ENCODE results near the gene USHBP1.

Gene USHBP1

DNA sequence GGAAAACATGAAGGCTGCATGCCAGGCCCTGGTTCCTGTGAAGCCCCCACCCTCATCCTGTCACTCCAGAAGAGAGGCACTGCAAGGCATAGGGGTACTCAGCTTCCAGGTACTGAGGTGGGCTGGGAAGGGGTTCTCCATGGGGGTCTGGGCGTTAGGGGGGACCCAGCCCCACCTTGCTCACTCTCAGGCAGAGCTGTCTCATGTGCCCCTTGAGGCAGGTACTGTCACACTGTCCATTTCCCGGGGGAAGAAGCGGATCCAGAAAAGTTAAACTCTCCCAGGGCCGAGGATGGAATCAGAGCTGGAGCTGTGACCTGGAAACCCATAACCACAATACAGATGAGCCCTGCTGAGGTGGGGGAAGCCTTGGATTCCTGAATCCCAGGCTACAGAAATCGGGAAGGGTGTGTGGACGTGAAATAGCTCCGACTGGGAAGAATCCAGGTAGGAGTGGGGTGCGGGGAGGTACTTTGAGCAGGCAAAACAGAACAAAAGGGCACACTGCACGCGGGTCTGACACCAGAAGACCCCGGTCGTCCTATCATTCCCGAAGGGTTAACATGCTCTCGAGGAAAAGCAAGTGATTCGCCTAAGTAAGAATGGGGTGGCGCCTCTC, 49.9 kb downstream of the USHBP1 start:
- DNase-seq (ENCODE audit: low read depth in 2 of 3, low spot score in 2 of 3) = no peak

DNA sequence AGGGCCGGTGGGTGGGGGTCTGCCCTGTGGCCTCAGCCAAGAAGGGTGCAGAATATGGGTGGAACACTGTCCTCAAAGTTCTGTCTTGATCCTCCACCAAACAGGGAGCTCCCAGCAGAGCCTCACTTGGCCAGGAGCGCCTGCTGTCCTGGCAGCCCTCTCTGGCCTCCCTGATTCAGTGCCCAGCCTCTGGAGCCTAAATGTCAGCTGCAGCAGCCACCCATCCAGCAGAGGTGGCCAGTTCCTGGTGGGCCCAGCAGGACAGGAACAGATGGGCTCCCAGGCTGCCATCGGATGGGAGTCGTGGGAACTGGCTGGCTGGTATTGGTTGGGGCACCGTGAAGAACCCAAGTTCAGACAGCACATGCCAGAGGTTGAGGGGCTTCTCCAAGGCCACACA, 51.2 kb downstream of the USHBP1 start:
- DNase-seq (ENCODE audit: low read depth in 2 of 3, low spot score in 2 of 3) = no peak

DNA sequence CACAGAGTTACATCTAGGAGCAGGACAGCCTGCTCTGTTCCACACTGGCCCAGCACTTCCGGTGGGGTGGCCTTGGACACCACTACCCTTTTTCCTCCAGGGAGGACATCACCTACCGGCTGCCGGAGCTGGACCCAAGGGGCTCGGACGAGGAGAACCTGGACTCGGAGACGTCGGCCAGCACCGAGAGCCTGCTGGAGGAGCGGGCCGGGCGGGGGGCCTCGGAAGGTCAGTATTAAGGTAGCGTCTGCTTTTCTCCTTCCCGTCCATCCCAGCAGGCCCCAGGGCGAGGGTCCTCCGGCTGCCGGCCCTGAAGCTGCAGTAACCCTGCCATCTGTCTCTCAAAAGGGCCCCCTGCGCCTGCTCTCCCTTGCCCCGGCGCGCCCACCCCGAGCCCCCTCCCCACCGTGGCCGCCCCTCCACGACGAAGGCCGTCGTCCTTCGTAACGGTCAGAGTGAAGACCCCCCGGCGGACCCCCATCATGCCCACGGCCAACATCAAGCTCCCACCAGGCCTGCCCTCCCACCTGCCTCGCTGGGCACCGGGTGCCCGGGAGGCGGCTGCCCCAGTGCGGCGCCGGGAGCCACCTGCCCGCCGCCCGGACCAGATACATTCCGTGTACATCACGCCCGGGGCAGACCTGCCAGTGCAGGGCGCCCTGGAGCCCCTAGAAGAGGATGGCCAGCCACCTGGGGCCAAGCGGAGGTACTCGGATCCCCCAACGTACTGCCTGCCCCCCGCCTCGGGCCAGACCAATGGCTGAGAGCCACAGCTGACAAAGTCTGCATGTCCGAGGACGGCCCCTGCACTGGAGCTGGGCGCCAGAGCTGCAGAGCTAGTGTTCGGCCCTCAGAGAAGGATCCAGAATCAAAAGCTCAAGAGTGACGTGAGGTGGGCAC, 52.7 kb downstream of the USHBP1 start:
- DNase-seq (ENCODE audit: low read depth in 2 of 3, low spot score in 2 of 3) = no peak

- no peak for DNase-seq (ENCODE audit: low read depth in 2 of 3, low spot score in 2 of 3)
These were observed 54.2 kb downstream of the USHBP1 start for GRCh38 chr19:17210296-17210695.

DNA sequence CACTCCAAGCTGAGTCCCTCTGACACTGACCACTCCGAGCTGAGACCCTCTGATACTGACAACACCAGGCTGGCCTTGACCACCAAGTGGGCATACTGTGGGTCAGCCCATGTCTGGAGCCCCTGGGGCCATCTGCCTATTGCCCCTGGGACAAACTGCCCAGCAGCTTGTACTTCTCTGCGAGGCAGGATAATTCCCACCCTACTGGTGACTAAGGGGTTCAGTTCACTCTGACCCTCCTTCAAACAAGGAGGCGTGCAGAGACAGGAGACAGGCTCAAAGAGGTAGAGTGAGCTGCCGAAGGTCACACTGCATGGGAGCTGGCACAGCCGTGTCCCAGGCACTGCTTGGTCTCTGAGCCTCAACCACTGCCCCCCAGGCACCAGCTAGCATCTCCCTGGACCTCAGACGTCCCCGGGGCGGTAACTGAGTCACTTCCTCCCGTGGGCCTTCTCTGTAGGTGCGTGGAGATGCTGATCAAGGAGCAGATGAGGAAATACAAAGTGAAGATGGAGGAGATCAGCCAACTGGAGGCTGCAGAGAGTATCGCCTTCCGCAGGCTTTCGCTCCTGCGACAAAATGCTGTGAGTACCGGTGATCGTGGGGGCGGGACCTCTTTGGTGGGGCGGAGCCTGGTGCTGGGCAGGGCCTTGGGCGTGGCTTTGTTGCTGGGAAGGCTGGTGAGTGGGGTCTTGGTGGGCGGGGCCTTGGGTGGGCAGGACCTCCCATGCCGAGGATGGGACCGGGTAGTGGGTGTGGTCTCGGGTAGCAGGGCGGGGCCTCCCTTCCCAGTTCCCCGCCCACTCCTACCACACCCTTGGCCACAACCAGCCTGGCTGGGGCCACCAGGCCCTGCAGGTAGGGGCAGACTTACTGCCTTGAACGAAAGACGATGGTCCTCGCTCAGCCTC, 55.2 kb downstream of the USHBP1 start:
- peak; percentile 31 to 45 (median 36) for DNase-seq (ENCODE audit: low read depth in 2 of 3, low spot score in 2 of 3)

- no peak for DNase-seq (ENCODE audit: low read depth in 2 of 3, low spot score in 2 of 3)
These were observed 57.6 kb downstream of the USHBP1 start for GRCh38 chr19:17206736-17207581.

GRCh38 chr19:17205237-17206140, 59.1 kb downstream of the USHBP1 start:
- DNase-seq (ENCODE audit: low read depth in 2 of 3, low spot score in 2 of 3) = no peak

DNA sequence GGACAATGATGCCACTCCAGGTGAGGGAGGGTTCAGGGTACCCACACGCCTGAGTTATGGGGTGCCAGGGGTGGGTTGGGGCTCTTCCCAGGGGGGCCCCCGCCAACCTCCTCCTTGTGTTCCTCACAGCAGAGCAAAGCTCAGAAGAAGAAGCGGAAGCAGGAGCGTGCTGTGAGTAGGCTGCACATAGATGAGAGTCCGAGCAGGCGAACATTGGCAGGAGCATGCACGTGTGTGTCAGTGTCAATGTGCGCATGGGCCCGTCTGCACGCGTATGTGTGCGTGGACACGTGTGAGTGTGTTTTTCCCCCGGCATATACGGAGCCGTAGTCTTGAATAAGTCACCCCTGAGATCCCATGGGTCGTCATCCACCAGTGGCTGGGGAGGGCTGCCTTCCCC, 61.8 kb downstream of the USHBP1 start:
- no peak for DNase-seq (ENCODE audit: low read depth in 2 of 3, low spot score in 2 of 3)

- DNase-seq (ENCODE audit: low read depth in 2 of 3, low spot score in 2 of 3) = no peak
These were observed 62.3 kb downstream of the USHBP1 start for GRCh38 chr19:17202249-17202648.

DNA sequence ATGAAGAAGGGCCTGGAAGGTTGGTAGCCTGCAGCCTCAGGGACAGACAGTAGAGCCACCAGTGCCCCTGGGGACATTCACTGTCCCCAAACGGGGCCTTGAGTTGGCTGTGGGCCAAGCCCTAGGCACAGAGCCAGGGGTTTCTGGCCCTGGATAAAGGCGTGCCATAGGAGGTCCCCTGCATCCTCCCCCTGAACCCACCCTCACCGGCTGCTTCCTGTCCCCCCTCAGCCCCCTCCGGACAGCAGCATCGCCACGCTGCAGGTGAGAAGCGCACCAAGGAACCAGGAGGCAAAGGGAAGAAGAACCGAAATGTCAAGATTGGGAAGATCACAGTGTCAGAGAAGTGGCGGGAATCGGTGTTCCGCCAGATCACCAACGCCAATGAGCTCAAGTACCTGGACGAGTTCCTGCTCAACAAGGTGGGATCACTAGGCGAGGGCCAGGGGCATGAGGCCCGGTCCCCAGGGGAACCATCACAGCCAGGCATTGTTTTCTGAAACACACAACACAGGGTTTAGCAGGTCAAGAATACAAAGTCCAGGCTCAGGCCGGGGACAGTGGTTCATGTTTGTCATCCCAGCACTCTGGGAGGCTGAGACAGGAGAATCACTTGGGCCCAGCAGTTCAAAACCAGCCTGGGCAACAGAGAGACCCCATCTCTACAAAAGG, 64.0 kb downstream of the USHBP1 start:
- no peak for DNase-seq (ENCODE audit: low read depth in 2 of 3, low spot score in 2 of 3)

All from activated CD8-positive, alpha-beta memory T cell treated with anti-CD3 and anti-CD28 coated beads for 48 hours (primary cell).